ENCODE measurements around the gene GIGYF1. TPM values are rescaled to one million over a fixed set of nuclear protein-coding genes. Genes with fewer than 3 reads are reported as not detected.

The GIGYF1 gene
- polyA plus RNA-seq, 1 experiment: 7.6 TPM

- peaks cover 14% of the 10 kb centered on the region for H3K36me3 ChIP-seq (ENCODE audit: control insufficient read depth, insufficient read depth, low read length)
- no peaks in the 10 kb centered on the region; the same call in 1 of the 2 replicates for H3K27me3 ChIP-seq (ENCODE audit: control insufficient read depth, insufficient read depth, low read length)
- DNase-seq (ENCODE audit: low read depth): no peak
- POLR2A ChIA-PET: no interaction called here
- H3K4me3 ChIP-seq (ENCODE audit: low read depth, low read length): peak overlapping the region; percentile 74
- CTCF ChIA-PET: interaction anchor here (0.7 to 10.3 kb wide), 27 partner anchors 9 to 223 kb away, joined by 3 to 162 read pairs (median 4); partner anchors contain the start of genes EPO, FBXO24, GNB2 and LRCH4
- no peak for TF ChIP-seq CTCF (IDR thresholded peaks at IDR 0.05; ENCODE audit: insufficient read depth, low read depth, low read length)
These were observed 1.5 kb downstream of the GIGYF1 start for GRCh38 chr7:100692578-100692961.

GRCh38 chr7:100691676-100692577 is 2.1 kb downstream of the GIGYF1 start:
- H3K4me3 ChIP-seq (ENCODE audit: low read depth, low read length): peak overlapping the region; percentile 9; the same call in 1 of the 2 replicates
- DNase-seq (ENCODE audit: low read depth): no peak
- ChIA-PET POLR2A (no interaction called here), CTCF (interaction anchor here (0.6 to 10.3 kb wide), 43 partner anchors 10 to 262 kb away, joined by 3 to 162 read pairs (median 4); partner anchors contain the start of genes EPO, FBXO24, GNB2 and LRCH4)
- peaks cover 19% of the 10 kb centered on the region for H3K36me3 ChIP-seq (ENCODE audit: control insufficient read depth, insufficient read depth, low read length)
- no peaks in the 10 kb centered on the region; the same call in 1 of the 2 replicates for H3K27me3 ChIP-seq (ENCODE audit: control insufficient read depth, insufficient read depth, low read length)
- TF ChIP-seq CTCF (IDR thresholded peaks at IDR 0.05; ENCODE audit: insufficient read depth, low read depth, low read length): peak; percentile 95

GRCh38 chr7:100689230-100690135 is 4.6 kb downstream of the GIGYF1 start:
- no peaks in the 10 kb centered on the region for H3K27me3 ChIP-seq (ENCODE audit: control insufficient read depth, insufficient read depth, low read length)
- TF ChIP-seq CTCF (IDR thresholded peaks at IDR 0.05; ENCODE audit: insufficient read depth, low read depth, low read length): no peak
- DNase-seq (ENCODE audit: low read depth): no peak
- ChIA-PET POLR2A (no interaction called here), CTCF (interaction anchor here (0.6 to 10.3 kb wide), 8 partner anchors 9 to 319 kb away, joined by 3 to 162 read pairs (median 32); partner anchors contain the start of genes FBXO24, LRCH4, POP7 and SLC12A9)
- peaks cover 38% of the 10 kb centered on the region for H3K36me3 ChIP-seq (ENCODE audit: control insufficient read depth, insufficient read depth, low read length)
- H3K4me3 ChIP-seq (ENCODE audit: low read depth, low read length): no peak overlapping the region

GRCh38 chr7:100688326-100688860 is 5.7 kb downstream of the GIGYF1 start:
- ChIA-PET POLR2A (no interaction called here), CTCF (interaction anchor here (5.2 to 10.3 kb wide), 5 partner anchors 8 to 163 kb away, joined by 23 to 162 read pairs (median 84); partner anchors contain the start of genes FBXO24, LRCH4, POP7 and SLC12A9)
- Histone ChIP-seq H3K27me3 (ENCODE audit: control insufficient read depth, insufficient read depth, low read length) (no peaks in the 10 kb centered on the region), H3K4me3 (ENCODE audit: low read depth, low read length) (no peak overlapping the region), H3K36me3 (ENCODE audit: control insufficient read depth, insufficient read depth, low read length) (peaks cover 43% of the 10 kb centered on the region)
- no peak for TF ChIP-seq CTCF (IDR thresholded peaks at IDR 0.05; ENCODE audit: insufficient read depth, low read depth, low read length)
- no peak for DNase-seq (ENCODE audit: low read depth)

Data from BJ (cell line).